Esophagus squamous epithelium (tissue), 4 donors: ENCODE results near the gene ANKRD44.

ENCODE experiments used
- CTCF ChIP-seq, 6 experiments: fragments of 450-650 bp in 4 of 6; fragments of 200-600 bp in 2 of 6; sonication (generic) in 2 of 6; IDR thresholded peaks; one replicate each; pipeline ENCODE4 v1.5.1; 2016 to 2019; ENCODE audit warnings: antibody characterized with exemption in 6 of 6, mild to moderate bottlenecking in 4 of 6, moderate library complexity in 4 of 6
- POLR2A ChIP-seq, 4 donors: fragments of 450-650 bp; IDR thresholded peaks; one replicate each; pipeline ENCODE4 v1.6.1; 2017; ENCODE audit warnings: antibody characterized with exemption in 4 of 4, mild to moderate bottlenecking in 4 of 4, moderate library complexity in 3 of 4

- TF ChIP-seq CTCF (IDR thresholded peaks at IDR 0.05) (no peak), POLR2A (IDR thresholded peaks at IDR 0.05) (peak in 1 of 4 donors; percentile 50)
Measured at GRCh38 chr2:197198890-197199289, 111.7 kb downstream of the ANKRD44 start.
